GM18517 (cell line): ENCODE data around the gene CHMP1A.
A peak's percentile ranks its signal among the peaks of the same experiment; 100 is the strongest.
"Not testable (repeated sequence)": the region's sequence is repeated elsewhere in the genome, so short reads cannot be mapped to it uniquely, and the experiment has no call there.

ENCODE experiments used
- ATAC-seq: cut with Tn5 transposase; IDR thresholded peaks from one replicate; pipeline ENCODE4 v1.9.1; 2021; ENCODE audit warnings: mild to moderate bottlenecking, moderate library complexity; ENCODE audit not compliant: unreplicated experiment

The CHMP1A gene

DNA sequence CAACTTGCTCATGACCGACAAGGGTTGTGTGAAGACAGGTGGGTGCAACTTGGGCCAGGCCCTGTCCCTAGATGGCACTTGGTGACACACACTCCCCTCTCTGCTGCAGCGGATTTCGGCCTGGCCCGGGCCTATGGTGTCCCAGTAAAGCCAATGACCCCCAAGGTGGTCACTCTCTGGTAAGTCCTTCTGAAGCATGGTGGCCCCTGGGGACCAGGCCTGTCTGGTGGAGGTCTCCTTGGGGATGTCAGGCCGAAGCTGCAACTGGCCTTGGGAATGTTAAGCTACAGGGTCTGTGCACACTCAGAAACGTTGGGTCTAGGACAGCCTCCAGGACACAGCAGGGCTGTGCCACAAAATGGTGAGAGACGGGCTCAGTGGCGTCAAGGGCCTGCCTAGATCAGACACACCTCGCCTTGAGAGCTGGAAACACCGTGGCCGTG is 35.8 kb upstream of the CHMP1A start:
- no peak for ATAC-seq

DNA sequence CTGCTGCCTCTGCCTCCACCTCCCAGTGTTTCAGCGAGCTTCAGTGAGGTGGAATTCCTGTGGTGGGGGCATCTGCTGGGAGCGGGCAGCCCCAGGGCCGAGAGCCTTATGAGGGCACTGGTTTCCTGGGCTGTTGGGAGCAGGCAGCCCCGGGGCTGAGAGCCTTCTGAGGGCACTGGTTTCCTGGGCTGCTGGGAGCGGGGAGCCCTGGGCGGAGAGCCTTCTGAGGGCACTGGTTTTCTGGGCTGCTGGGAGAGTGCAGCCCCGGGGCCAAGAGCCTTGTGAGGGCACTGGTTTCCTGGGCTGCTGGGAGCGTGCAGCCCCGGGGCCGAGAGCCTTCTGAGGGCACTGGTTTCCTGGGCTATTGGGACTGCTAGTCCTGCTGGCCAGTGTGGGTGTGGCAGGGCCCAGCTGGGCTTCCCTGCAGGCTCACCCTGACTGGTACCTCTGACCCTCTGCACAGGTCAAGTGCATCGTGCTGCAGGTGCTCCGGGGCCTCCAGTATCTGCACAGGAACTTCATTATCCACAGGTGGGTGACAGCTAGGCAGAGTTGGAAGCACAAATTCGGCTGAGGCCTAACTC is 34.6 kb upstream of the CHMP1A start:
- ATAC-seq: no peak

DNA sequence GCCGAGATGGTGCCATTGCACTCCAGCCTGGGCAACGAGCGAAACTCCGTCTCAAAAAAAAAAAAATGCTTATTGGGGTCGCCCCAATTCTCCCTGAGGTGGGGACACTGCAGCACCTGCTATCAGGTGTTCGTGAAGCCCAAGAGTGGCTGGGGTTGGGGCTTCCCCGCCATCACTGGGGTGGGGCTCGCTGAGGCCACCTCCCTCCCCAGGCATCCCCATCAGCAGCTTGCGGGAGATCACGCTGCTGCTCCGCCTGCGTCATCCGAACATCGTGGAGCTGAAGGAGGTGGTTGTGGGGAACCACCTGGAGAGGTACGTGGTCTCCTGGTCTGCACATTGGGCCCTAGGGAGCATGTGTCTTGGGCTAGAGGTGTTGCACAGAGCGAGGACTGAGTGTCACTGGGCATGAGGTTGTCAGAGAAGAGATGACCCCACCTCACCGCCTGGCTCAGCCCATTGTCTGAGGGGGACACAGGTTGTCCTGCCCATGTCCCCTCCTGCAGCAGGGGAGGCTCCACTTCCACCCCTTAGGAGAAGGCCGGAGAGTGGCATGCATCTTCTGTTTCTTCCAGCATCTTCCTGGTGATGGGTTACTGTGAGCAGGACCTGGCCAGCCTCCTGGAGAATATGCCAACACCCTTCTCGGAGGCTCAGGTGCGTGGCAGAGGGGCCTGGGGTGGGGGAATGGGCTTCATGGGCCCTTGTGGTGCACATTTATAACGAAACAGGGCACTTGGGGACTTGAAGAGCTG is 33.9 kb upstream of the CHMP1A start:
- no peak for ATAC-seq

DNA sequence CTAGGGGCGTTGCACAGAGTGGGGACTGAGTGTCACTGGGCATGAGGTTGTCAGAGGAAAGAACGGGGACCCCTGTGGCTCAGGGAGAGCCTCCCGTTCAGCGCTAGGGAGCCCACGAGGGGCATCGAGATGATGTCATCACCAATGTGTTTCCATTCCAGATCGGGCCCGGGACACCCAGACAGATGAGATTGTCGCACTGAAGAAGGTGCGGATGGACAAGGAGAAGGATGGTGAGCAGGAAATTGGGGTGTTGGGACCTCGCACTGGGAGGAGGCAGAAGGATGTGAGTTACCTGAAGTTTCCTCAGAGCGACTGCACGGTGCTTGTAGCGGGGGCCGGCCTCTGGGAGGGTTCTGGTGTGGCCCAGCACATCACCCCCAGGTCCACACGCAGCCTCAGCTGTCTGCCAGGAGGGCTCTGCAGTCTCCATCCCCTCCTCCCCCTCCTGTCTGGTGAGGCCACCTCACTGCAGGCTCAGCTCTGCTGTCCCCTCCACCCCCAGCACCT is 32.9 kb upstream of the CHMP1A start:
- no peak for ATAC-seq

DNA sequence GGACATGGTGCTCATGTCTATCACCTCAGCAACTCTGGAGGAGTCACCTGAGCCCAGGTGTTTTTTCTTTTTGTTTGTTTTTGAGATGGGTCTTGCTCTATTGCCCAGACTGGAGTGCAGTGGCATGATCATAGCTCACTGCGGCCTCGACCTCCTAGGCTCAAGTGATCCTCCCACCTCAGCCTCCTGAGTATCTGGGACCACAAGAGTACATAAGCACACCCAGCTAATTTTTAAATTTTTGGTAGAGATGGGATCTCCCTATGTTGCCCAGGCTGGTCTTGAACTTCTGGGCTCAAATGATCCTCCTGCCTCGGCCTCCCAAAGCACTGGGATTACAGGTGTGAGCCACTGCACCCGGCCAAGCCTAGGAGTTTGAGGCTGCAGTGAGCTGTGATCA is 32.1 kb upstream of the CHMP1A start:
- not testable (repeated sequence) for ATAC-seq

DNA sequence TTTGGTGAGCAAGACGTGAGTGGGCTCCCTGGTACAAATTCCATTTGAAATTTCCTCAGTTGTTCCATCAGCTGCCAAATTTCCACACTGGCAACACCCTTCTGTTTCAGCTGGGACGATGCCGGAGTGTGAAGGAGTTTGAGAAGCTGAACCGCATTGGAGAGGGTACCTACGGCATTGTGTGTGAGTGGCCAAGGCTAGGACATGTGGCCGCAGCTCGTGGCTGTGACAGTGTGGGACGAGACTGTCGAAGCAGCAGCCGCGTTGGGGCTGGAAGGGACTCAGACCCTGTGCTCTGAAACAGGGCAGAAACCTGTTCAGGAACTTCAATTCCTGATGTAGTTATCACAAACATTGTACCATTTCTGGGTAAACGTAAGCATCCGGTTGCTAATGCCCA is 31.6 kb upstream of the CHMP1A start:
- no peak for ATAC-seq

DNA sequence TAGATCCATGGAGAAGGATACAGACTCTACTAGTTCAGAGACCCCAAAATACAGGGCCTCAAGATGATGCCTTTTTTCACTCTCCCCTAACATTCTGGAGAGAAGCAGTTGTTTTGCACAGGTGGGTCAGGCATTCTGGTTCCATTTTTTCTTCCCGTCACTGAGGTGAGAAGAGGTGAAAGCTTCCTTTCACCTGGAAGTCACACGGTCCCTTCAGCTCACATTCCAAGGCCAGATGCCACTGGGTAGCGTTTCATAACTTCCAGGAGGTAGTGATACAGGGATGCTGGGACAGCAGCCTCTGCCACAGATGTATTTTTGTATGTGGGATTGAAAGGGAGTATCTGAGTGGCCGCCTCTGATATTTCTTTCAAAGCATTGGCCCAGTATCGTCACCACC is 30.9 kb upstream of the CHMP1A start:
- no peak for ATAC-seq

DNA sequence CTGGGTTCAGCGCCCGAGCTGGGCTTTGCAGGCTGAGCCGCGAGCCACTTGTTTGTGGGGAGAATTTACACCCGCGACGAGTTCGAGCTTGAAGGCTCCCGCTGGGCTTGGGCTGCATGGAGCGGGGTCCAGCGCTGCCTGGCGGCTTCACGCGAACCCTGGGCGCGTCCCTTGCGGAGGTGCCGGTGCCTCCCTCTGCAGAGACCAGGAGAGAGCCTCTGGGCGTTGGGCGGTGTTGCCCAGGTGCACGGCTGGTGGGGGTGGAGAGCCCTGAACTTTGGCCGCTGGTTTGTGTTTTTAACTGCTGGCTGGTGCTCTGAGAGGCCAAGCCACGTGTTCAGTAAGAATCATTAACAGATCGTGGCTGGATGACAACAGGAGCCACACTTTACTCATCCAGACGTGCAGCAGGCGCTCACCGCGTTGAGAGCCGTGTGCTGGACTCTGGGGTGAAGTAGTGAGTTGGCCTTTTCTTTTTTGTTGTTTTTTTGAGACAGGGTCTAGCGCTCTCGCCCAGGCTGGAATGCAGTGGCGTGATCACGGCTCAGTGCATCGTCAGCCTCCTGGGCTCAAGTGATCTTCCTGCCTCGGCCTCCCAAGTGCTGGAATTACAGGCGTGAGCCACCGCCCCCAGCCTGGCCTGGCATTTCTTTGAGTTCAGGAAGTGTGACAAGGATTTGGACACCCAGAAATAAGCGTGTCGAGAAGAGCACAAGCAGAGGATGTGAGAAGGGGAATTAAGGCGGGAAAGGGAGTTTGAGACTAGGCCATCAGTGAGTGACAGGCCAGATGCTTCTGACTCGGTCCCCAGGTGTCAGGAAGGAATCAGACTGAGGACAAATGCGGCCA is 29.8 kb upstream of the CHMP1A start:
- peak; percentile 43 for ATAC-seq

DNA sequence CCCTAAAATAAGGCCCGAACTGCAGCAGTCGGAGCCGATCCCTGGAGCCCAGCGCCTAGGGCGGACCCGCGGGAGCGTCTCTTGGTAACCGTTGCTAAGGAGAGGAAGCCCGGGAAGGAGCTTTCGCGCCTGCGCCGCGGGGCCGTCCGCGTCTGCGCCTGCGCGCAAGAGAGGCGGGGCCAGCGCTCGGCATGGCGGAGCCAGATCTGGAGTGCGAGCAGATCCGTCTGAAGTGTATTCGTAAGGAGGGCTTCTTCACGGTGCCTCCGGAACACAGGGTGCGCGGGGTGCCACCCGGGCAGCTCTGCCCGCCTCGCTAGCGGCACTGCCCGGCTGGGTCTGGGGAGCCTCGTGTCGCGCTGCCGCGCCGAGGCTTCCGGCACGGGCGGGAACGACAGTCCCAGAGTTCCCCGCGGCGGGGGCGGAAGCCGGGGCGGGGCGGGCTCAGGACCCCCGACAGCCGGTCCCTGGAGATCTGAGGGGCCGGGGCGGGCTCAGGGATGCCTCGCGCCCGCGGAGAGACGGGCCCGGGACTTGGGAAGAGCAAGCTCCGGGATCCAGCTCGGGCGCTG is 29.1 kb upstream of the CHMP1A start, which contains the start of gene CDK10:
Gene CDK10 (plus strand): TSS at position 170 of the 572 bp plus-strand sequence. CDS start 22 bp downstream, at position 192.
- peak; percentile 76 for ATAC-seq

DNA sequence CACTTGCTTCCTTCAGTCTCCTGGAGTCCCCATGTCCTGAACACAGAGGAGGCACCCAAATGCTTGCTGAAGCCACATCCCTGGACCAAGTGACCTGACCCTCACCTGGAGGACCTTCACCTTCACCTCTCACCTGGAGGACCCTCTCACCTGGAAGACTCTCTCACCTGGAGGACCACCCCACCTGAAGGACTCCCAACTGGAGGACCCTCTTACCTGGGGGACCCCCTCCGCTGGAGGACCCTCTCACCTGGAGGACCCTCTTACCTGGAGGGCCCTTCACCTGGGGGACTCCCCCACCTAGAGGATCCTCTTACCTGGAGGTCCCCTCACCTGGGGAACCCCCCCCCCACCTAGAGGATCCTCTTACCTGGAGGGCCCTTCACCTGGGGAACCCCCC is 28.4 kb upstream of the CHMP1A start:
- ATAC-seq: no peak

DNA sequence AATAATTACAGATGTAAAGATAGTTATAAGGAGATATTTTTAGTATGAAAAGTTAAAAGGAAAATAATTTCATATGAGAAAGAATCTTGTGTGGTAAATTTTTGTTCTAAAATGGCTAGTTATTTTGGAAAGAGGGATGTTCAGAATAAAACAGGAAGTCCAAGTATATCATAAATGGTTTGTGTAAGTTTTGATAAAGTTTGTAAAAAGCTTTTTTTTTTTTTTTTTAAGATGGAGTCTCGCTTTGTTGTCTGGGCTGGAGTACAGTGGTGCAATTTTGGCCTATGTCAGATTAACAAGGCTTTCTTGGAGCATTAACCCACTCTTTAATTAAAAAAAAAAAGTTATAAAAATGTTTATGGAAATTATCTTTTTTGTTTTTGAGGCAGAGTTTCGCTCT is 20.8 kb upstream of the CHMP1A start:
- ATAC-seq: no peak

DNA sequence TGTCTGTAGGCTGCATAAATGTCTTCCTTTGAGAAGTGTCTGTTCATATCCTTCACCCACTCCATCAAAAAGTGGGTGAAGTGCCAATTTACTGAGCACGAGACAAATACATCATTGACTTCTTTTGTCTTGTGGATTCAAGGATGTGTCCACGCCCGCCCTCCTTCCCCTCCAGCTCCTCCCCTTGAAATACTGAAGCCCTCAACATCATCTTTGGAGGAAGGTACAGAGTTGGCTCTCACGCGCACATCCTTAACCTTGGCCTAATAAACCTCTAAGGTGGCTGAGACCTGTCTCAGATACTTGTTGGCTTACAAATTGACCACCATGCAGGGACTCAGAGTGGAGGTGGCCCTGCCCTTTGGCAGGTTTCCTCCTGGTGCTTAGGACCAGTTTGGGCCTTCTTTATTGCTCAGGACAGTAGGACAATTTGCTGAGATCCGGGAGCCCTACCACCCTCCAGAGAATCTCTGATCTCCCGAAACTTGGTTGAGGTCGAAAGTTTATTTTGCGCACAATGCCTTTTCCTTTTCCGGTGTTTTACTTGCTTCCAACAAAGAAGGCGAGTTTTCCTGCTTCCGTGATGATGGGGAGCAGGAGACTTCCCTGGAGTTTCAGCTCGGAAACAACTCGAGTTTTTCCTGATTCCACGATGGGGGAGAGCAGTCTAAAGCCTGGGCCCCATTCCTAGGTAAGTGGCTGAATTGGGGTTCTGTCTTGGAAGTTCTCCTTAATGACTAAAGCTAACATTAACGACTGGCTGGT is 14.9 kb upstream of the CHMP1A start:
- ATAC-seq: no peak

DNA sequence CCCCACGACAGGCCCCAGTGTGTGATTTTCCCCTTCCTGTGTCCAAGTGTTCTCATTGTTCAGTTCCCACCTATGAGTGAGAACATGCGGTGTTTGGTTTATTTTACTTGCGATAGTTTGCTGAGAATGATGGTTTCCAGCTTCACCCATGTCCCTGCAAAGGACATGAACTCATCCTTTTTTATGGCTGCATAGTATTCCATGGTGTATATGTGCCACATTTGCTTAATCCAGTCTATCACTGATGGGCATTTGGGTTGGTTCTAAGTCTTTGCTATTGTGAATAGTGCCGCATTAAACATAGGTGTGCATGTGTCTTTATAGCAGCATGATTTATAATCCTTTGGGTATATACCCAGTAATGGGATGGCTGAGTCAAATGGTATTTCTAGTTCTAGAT is 14.1 kb upstream of the CHMP1A start:
- ATAC-seq: not testable (repeated sequence)

DNA sequence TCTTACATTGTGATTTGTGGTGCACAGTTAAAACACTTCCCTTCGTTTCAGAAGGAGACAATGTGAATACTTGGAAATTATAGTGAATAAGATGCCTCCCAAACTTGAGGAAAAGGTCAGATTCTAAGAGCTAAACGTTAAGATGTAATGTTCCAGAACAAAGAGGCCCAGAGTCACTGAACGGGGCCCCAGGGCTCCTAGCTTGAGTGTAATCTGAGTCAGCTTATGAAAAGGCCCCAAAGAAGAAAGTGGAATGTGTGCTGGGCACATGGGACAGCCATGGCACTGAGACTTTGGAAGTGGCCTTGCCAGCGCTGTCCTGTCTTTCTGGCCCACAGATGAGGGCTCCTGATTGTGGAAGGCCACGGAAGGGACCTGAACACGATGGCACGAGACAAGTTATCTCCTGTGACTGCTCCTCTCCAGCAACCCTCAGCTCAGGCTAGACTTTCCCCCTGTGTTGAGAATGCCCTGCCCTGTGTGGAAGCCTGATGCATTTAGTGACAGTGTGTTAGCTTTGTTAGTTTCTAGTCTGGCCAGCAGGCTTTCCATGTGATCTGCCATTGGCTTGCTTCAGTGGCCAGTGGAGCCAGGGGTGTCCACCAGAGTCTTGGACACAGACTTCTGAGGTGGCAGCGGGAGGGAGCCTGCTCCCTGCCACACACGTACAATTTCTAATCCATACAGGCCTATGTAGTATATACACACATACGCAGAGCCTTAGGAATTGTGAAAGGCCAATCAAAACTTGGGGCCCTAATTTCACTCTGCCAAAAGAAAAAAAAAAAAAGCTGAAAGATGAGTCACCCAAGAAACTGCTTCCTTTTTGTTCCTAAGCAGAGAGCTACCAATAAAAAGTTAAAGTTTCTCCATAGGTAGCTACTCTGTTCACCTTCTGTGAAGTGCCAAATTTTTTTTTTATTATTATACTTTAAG is 13.3 kb upstream of the CHMP1A start:
- ATAC-seq: no peak

DNA sequence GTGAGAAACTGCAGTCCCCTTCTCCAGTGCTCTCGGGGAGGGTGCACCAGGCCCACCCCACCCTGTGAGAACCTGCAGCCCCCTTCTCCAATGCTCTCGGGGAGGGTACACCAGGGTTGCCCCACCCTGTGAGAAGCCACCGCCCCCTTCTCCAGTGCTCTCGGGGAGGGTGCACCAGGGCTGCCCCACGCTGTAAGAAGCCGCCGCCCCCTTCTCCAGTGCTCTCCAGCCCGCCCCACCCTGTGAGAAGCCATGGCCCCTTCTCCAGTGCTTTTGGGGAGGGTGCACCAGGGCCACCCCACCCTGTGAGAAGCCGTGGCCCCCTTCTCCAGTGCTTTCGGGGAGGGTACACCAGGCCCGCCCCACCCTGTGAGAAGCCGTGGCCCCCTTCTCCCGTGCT is 12.2 kb upstream of the CHMP1A start:
- ATAC-seq: no peak

DNA sequence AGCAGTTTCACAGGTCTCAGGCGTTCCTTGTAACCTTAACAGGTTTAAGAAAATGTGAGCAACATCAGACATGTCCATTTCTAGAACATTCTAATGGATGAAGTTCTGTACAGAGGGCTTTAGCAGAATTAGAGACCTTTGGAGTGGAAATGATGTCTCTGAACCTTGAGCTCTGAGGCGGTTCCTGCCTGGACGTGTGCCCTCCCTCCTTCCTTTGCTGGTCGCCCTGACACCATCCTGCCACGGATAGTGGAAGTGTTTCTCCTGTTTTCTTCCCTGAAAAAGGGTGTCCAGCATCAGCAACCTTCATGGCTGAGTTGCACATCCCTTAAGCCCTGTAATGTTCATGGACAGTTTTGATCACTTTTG is 11.3 kb upstream of the CHMP1A start:
- ATAC-seq: no peak

DNA sequence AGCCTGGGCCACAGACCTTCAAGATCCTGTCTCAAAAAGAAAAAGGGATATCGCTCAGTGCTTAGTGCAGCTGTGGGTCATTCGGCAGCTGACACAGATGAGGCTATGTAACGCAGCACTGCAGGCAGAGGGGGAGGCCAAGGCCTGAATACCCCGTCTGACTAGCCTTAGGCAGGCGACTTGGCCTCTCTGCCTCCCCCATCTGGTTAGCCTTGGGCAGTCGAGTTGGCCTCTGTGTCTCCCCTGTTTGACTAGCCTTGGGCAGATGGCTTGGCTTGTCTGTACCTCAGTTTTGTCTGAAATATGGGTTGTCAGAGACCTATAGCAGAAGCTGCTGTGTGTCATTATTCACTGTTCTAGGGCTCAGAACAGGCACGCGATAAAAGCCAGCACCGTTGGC is 10.1 kb upstream of the CHMP1A start:
- no peak for ATAC-seq

DNA sequence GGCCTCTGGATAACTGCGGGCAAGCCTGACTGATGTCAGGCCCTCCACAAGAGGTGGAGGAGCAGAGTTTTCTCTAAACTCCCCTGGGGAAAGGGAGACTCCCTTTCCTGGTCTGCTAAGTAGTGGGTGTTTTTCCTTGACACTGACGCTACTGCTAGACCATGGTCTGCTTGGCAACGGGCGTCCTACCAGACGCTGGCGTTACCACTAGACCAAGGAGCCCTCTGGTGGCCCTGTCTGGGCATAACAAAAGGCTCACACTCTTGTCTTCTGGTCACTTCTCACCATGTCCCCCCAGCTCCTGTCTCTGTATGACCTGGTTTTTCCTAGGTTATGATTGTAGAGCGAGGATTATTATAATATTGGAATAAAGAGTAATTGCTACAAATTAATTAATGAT is 9.5 kb upstream of the CHMP1A start:
- ATAC-seq: not testable (repeated sequence)

DNA sequence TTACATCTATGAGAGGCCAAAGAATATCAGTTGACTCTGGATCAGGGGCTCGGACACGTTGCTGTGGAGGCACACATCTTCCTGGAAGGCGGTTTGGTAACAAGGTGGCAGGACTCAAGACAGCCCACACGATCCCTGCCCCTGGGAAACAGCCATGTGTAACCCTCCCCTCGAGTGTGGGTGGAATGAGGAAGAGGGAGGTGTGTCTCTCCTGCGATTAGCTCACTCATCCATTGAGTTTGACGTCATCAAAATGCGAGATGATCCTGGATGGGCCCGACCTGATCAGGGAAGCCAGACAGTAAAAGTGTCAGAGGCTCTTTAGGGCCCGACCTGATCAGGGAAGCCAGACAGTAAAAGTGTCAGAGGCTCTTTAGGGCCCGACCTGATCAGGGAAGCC is 6.7 kb upstream of the CHMP1A start:
- not testable (repeated sequence) for ATAC-seq
